Measurements from ENCODE around the gene ABCB4.
"Not testable (repeated sequence)": the region's sequence is repeated elsewhere in the genome, so short reads cannot be mapped to it uniquely, and the experiment has no call there.

ABCB4 gene

DNA sequence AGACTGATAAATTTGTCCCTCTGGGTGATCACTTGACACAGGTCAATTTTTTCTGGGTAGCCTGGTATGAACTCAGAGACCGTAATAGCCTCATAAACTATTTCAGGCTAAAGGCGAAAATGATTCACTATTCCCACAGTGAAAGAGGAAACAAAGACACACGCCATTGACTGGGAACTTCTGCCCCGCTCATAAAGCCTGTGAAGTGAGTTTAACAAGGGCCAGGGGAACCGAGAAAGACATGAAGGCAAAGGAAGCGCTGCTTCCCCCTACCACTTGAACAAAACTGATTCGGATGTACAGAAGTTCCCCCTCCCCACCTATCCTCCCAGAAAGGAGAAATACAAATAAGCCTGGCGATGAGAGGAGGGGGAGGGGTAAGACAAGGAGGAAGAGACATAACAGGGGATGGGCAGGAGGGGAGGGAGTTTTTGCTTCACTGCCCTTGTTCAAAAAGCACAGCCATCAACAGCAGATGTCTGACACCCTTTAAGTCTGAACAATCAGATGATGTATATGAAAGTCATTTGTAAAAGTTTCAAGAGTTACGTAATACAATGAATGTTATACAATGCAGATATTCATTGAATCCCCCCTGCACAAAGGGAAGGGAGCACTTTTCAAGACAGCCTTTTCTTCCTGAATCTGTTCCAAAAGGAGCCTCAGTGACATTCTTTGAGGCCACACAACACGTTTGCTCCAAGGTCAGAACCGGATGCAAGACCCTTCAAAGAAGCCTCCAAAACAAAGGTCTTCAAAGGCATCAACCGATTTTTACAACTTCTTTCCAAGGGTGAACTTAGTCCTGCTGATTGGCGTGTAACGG lies 734 bp downstream of the ABCB4 start:
- no peak for DNase-seq

DNA sequence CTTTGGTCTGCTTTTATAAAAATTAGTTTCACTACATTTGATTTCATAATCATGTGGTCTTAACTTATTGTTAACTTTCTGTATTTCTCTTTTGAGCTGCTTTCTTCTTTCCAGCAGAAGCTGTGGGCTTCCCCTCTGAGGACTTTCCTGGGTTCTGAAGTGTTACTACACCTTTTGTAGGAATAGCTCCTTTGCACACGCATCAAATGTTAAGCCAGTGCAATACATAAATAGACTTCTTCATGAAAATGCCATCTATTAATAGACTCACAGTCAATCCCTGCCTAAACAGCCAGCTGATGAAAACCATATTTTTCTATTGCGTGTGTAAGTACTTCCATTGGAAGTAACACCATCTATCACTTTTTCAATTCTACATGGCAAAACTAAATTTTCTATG lies 1.5 kb downstream of the ABCB4 start:
- no peak for DNase-seq

DNA sequence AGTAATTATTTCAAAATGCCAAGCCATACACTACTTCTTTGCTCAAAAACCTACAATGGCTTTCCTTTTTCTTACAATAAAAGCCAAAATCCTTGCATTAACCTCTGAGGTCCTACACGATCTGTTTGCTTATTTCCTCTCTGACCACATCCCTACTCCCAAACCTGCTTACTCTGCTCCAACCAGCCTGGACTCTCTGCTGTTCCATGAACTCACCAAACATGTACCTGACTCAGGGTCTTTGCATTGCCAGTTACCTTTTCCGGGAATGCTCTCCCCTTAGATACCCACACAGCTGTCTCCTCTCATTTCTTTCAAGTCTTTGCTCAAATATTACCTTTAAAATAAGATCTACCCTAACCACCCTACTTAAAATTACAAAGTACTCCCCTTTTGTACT lies 2.3 kb downstream of the ABCB4 start:
- DNase-seq: no peak

DNA sequence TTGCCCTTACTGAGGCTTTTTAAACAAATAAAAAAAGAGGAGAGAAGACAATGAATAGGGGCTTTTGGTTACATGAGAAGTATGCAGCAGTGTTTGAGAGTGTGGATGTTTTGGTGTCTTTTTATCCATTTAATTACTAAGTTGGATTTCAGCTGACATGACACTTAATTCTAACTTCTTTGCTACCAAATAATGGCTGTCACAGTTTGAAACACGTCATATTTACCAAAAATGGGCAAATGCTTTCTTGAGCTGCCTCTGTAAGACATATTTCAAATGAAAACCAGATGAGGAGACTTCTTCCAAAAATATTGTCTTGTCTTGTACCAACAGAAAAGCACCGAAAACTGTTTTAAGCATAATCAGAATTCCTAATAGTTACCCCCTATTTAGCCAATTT lies 4.0 kb downstream of the ABCB4 start:
- no peak for DNase-seq

DNA sequence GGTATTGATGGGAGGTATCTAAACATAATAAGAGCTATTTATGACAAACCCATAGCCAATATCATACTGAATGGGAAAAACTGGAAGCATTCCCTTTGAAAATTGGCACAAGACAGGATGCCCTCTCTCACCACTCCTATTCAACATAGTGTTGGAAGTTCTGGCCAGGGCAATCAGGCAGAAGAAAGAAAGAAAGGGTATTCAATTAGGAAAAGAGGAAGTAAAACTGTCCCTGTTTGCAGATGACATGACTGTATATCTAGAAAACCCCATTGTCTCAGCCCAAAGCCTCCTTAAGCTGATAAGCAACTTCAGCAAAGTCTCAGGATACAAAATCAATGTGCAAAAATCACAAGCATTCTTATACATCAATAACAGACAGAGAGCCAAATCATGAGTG lies 6.3 kb downstream of the ABCB4 start:
- DNase-seq: not testable (repeated sequence)

DNA sequence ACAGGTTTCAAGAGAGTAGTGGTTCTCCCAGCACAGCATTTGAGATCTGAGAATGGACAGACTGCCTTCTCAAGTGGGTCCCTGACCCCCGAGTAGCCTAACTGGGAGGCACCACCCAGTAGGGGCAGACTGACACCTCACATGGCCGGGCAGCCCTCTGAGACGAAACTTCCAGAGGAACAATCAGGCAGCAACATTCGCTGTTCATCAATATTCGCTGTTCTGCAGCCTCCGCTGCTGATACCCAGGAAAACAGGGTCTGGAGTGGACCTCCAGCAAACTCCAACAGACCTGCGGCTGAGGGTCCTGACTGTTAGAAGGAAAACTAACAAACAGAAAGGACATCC lies 10.0 kb downstream of the ABCB4 start:
- not testable (repeated sequence) for DNase-seq

DNA sequence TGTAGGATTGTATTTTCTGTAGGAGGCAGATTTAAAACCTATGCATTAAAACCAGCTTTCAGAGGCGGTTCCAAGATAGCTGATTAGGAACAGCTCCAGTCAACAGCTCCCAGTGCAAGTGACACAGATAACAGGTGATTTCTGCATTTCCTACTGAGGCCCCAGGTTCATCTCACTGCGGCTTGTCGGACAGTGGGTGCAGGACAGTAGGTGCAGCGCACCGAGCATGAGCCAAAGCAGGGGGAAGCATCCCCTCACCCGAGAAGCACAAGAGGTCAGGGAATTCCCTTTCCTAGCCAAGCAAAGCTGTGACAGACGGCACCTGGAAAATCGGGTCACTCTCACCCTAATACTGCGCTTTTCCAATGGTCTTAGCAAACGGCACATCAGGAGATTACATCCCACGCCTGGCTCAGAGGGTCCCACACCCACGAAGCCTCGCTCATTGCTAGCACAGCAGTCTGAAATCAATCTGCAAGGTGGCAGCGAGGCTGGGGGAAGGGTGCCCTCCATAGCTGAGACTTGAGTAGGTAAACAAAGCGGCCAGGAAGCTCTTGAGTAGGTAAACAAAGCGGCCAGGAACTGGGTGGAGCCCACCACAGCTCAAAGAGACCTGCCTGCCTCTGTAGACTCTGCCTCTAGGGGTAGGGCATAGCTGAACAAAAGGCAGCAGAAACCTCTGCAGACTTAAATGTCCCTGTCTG lies 10.5 kb downstream of the ABCB4 start:
- DNase-seq: not testable (repeated sequence)

DNA sequence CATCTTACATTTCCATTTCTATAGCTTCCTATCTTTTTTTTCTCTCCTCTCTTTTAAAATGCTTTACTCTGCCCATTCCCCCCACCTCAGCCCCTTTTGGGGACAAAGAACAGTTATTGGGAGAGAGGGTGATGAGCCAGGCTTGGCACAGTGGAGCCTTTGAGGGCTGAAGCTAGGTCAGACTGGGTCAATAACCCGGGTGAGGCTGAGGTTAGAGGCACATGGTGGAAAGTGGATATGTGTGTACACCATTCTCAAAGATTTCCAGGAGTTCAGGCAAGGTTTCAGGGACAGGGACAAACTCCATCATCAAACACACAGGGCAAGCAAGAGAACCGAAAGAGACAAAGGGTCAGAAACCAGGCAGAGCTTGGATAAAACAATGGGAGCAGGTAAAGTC lies 11.5 kb downstream of the ABCB4 start:
- no peak for DNase-seq

DNA sequence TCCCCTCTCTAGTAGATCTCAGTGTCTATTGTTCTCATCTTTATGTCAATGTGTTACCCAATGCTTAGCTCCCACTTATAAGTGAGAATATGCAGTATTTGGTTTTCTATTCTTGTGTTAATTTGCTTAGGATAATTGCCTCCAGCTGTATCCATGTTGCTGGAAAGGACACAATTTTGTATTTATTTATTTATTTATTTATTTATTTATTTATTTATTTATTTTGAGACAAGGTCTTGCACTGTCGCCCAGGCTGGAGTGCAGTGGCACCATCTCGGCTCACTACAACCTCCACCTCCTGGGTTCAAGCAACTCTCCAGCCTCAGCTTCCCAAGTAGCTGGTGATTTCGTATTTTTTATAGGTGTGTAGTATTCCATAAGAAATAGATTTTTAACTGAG lies 15.0 kb downstream of the ABCB4 start:
- DNase-seq: not testable (repeated sequence)

DNA sequence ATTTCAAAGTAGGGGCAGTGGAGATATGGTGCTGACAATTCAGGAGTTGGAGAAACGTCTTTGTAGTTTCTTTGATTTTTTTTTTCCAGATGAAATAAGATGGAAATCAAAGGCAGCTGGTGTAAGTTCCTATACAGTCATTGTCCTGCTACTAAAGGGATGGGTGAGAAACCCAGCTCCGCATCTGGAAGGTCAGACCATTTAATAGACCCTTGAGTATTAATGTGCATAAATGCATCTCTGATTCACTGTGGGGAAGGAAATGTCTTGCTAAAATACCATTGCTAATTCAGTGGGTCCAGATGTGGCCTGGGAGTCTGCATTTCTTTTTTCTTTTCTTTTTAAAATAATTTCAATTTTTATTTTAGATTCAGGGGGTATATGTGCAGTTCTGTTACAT lies 15.5 kb downstream of the ABCB4 start:
- DNase-seq: no peak

DNA sequence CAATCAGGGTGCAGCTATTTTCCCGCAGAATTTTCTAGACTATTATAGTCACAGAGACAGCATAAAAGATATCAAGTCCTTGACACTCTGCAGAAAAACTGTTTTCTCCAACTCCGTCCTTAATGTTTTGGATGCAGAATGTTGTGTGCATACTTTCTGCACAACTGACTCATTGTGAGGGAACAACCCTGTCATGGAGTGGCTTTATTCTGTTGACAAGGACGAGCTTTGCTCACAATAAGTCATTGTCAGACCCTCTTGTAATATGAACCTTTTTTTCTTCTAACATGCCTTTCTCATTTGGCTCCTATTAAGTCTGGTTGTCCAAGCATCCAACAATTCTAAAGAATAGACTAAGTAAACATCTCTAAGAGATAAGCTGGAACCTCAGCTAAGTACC lies 17.3 kb downstream of the ABCB4 start:
- no peak for DNase-seq

DNA sequence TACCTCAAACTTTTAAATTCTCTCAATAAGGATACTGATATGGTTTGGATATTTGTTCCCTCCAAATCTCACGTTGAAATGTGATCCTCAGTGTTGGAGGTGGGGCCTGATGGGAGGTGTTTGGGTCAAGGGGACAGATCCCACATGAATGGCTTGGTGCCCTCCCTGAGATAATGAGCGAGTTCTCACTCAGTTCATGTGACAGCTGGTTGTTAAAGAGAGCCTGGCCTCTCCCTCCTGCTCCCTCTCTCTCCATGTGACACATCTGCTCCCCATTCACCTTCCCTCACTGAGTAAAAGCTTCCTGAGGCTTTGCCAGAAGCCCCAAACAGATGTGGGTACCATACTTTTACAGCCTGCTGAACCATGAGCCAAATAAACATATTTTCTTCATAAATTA lies 19.2 kb downstream of the ABCB4 start:
- no peak for DNase-seq

DNA sequence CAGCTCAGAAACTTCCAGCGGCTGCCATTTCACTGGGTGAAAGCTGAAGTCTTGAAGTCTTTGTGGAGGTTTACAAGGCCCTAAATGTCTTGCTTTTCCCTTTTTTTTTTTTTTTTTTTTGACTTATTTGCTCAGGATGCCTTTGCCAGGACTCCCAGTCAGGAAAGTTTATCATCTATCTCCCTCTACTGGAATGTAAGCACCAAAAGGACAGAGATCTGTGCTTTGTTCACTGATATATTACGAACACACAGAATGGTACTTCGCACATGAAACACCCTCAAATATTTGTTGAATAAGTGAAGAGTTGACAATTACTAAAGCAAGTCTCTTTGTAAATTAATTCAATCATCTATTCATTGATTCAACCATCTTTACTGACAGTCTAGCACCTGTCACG lies 23.2 kb downstream of the ABCB4 start:
- no peak for DNase-seq

DNA sequence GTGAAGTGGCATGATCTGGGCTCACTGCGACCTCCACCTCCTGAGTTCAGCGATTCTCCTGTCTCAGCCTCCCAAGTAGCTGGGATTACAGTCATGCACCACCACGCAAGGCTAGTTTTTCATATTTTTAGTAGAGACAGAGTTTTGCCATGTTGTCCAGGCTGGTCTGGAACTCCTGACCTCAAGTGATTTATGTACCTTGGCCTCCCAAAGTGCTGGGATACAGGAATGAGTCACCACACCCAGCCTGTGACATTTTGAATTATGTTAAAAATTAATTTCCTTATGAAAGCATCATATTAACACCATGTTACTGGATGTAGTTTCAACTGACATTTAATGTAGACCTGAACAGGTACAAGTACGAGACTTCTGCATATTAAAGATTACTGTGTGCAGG lies 24.3 kb downstream of the ABCB4 start:
- no peak for DNase-seq

DNA sequence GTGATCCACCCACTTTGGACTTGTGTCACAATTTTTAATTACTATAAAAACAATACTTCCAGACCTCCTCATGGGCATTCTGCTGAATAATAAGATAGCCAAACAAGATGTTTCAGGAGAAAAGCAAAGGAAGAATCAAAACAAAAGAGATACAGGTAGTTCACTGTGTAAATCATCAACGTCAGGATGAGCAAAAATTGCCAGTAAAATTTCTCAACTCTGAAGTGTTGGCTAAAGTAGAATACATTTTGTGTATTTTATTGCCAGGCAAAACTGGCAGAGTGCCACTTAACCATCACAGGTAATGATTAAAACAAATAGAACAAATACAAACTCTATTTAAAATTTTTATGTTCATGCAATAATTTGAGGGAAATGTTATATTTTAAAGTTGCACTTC lies 24.8 kb downstream of the ABCB4 start:
- DNase-seq: no peak

DNA sequence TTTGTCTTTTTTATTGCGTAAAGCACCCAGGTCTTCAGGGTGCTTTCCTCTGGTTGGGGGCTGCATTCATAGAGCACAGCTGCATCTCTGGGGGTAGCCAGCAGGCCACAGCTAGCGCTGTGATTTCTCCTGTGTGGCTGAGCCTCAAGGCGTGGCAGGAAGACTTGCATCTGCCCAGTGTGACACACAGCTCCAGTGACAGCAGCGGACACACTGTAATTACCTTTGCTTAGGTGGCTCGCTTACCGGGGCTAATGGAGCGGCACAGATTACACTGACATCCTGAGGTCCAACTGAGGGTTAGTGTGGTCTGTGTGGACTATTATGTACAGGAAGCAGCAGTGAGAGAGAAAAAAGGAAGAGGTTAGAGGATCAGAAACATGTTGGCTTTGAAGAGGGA lies 27.1 kb downstream of the ABCB4 start:
- no peak for DNase-seq

DNA sequence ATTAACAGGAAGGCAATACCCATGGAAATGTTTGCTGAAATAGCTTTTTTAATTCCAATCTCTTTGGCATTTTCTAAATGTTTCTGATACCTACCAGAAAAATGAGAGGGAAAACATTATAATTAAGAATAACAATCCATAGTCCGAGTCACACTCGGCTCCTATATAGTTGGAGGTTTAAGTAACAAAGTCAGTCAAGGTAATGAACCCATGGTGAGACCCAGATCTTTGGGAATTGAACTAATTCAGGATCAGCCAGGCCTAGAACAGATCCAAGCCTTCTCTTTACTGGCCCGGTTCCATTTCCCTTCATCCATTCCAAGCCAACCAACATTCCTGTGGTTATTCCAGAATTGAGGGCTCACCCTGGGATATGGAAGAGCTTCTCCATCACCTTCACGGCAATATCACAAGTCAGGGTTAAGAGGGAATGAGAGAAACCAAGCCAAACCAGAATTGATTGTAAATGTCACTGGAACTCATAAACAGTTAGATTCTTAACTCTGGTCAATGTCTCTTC lies 28.3 kb downstream of the ABCB4 start:
- DNase-seq: no peak

DNA sequence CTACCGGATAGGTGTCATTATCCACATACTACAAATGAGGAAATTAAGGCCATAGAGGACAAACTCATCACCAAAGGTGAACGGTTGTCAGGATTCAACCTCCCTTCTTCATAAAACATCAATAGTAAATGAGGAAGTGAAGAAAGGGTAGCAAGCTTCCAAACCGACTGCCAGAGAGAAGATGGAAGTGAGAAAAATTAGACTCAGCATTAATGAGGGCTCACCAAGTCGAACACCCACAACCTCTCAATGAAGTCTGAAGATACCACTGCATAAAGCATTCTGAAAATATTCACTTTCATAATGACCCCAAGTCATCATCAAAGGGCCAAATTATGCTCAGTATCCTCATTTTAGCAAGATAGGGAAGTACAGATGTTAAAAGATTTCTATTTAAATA lies 29.6 kb downstream of the ABCB4 start:
- no peak for DNase-seq

DNA sequence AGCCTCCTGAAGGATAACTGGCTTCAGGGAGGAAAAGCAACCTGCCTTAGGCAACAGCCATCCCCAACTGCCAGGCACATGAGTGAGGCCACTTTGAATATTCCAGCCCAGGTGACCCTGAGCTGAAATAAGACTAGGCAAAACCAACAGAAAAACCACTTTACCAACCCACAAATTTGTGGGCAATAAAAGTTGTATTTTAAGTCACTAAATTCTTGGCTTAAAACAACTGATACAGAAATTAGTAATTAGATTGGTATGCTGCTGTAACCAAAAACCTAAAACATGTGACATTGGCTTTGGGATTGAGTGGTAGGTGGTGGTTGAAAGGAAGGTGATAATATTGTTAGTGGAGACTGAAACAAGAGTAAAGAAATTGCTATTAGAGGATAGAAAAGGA lies 39.9 kb downstream of the ABCB4 start:
- DNase-seq: no peak

DNA sequence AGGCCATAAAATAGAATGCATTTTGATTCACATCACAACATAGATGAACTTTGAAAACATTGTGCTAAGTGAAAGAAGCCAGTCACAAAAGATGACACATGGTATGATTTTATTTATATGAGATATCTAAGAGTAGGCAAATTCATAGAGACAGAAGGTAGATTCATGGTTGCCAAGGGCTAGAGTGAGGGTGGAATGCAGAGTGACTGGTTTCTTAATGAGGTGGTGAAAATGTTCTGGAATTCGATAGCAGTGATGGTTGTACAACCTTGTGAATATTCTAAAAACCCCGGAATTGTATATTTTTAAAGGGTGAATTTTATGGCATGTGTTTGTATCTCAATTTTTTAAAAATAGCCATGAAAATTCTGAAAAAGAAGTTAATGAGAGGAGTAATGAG lies 42.9 kb downstream of the ABCB4 start:
- no peak for DNase-seq

DNA sequence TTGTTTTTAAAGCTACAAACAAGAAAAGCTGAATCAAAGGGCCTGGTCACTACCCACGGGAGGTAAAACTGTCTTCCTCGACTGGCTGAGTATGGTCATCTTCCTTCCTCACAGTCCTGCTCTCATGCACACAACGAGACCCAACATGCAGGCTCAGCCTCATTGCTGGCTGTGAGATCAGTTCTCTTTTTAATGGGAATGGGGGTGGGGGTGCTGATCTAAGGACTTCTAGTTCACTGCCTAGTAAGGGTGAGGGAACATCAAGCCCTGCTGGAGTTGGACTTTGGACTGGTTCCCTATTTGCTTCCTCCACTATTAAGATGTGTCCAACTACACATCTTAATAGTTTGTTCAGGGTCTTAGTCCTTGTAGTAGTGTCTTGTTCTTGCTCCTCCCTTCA lies 48.2 kb downstream of the ABCB4 start:
- no peak for DNase-seq

DNA sequence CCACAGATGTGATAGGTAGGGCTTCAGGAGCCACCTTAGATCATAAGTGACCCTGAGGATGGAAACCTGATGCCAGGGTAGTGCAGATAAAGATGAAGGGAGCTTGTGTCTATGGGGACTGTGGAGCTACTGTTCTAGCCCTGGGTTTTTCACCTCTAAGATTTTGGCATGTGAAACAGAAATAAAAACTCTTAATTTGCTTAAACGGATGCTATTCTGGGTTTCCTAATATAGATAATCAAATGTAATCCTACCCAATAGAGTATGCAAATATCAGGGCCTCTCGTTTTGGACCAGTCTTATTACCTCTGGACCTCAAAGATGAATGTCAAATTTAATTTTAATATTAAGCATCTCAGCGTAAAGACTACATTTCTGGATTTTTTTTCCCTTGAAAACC lies 49.3 kb downstream of the ABCB4 start:
- no peak for DNase-seq

DNA sequence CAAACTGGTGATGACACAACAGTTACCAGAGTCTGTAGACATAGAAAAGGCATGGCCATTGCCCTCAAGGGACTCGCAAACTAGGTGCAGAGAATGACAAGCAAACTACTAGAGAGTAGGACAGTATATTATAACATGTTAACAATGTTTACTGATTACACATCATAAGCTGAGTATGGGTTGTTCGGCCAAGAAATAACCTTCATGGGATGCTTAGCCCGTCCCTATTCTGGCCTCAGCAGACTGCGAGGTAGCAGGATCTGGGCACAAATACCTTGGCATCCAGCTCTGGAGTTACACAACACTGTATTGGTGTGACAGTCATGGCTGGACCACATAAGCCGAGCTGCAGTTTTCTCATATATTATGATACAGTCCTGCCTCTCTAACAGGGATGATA lies 51.4 kb downstream of the ABCB4 start:
- DNase-seq: no peak

DNA sequence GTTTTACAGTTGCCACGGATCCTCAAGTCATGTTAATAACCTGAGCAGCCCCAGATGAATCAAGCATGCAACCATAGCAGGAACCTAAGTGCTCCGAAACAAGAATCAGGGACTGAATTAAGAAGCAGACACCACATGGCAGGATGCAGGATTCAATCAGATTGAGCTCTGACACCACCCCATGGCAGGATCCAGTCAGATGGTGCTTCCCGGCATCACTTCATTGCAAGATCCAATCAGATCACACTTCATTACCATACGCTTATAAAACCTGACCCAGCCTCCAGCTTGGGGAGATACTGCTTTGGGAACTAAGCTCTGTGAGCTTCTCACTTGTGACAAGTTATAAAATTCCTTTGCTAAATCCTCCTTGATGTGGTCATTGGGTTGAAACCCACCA lies 55.3 kb downstream of the ABCB4 start:
- DNase-seq: no peak

Measured in activated naive CD4-positive, alpha-beta T cell treated with anti-CD3 and anti-CD28 coated beads, Interleukin-2, amount 50 U/mL, for 16 hours (primary cell).